Neural cell (in vitro differentiated cells): ENCODE measurements around the gene BCL3.

Source experiments
- CTCF ChIP-seq: fragments of 450-650 bp; IDR thresholded peaks from 2 replicates; pipeline ENCODE4 v1.5.1; 2014; ENCODE audit warnings: antibody characterized with exemption, mild to moderate bottlenecking, moderate library complexity; ENCODE audit not compliant: poor library complexity, severe bottlenecking
- EP300 ChIP-seq: fragments of 450-650 bp; conservative IDR thresholded peaks from 2 replicates; pipeline ENCODE4 v1.6.1; 2014; ENCODE audit warnings: antibody characterized with exemption, mild to moderate bottlenecking, moderate library complexity; ENCODE audit not compliant: poor library complexity, severe bottlenecking
- EZH2 ChIP-seq: fragments of 200-600, 300-800 bp; shearing (Covaris generic), sonication (generic); IDR thresholded peaks from 2 replicates; pipeline ENCODE4 v1.6.1; 2014; ENCODE audit warnings: antibody characterized with exemption, low read length, borderline replicate concordance, mild to moderate bottlenecking; ENCODE audit not compliant: insufficient read depth, poor library complexity, severe bottlenecking
- MXI1 ChIP-seq: fragments of 450-650 bp; conservative IDR thresholded peaks from 2 replicates; pipeline ENCODE4 v1.6.1; 2014; ENCODE audit warnings: antibody characterized with exemption, mild to moderate bottlenecking; ENCODE audit not compliant: poor library complexity, severe bottlenecking
- POLR2AphosphoS5 ChIP-seq: IDR thresholded peaks from 2 replicates; pipeline ENCODE4 v1.6.1; 2012
- RAD21 ChIP-seq: fragments of 450-650 bp; conservative IDR thresholded peaks from 2 replicates; pipeline ENCODE4 v1.6.1; 2014; ENCODE audit warnings: antibody characterized with exemption, mild to moderate bottlenecking, moderate library complexity
- REST ChIP-seq: IDR thresholded peaks from 2 replicates; pipeline ENCODE4 v1.6.1; 2012; ENCODE audit warnings: borderline replicate concordance
- SMC3 ChIP-seq: fragments of 450-650 bp; conservative IDR thresholded peaks from 2 replicates; pipeline ENCODE4 v1.6.1; 2014; ENCODE audit warnings: antibody characterized with exemption, mild to moderate bottlenecking, moderate library complexity; ENCODE audit not compliant: poor library complexity
- TAF1 ChIP-seq: IDR thresholded peaks from 2 replicates; pipeline ENCODE4 v1.6.1; 2012; ENCODE audit warnings: low read depth

GRCh38 chr19:44757057-44757734 is 8.7 kb downstream of the BCL3 start:
- TF ChIP-seq REST (no peak), CTCF (no peak), EP300 (no peak), EZH2 (no peak), POLR2AphosphoS5 (no peak), RAD21 (no peak), TAF1 (no peak), MXI1 (no peak), SMC3 (no peak)
